Stimulated activated CD4-positive, alpha-beta T cell treated with anti-CD3 and anti-CD28 coated beads, TNF-alpha, amount 100 ng/mL, for 24 hours (primary cell): ENCODE measurements around the gene NBDY.
A peak's percentile ranks its signal among the peaks of the same experiment; 100 is the strongest.
"Not testable (repeated sequence)": the region's sequence is repeated elsewhere in the genome, so short reads cannot be mapped to it uniquely, and the experiment has no call there.

Experiments
- DNase-seq, 3 experiments: peaks; one replicate each; pipeline ENCODE4 v3.0.0-alpha.2; 2020; ENCODE audit warnings: low read depth in 3 of 3

Gene NBDY, protein sequence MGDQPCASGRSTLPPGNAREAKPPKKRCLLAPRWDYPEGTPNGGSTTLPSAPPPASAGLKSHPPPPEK

DNA sequence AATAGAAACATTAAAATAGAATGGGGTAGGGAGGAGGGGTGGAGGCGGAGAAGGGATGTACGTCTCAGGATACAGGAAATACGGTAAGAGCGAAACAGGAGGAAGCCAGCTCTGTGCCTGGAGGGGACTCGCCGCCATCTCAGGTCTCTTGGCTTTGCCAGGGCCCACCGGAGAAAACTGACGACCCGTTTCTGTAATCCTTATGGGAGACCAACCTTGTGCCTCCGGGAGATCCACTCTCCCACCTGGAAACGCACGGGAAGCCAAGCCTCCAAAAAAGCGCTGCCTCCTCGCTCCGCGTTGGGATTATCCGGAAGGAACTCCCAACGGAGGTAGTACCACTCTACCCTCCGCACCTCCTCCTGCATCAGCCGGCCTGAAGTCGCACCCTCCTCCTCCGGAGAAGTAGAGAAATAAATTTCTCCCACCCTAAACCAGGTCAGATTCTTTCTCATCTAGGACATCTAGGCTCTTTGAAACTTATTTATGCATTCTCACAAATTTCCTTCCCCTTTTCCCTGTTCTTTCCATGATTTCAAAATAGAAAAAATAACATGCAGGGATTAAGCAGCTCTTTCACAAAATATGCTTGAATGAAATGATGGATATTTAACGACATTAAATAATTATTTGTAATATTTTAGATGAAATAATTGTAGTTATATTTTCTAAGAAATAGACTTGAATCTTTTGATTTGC, at the start of gene NBDY:
TSS of gene NBDY (plus strand) at position 92 of the 699 bp plus-strand sequence. CDS start at position 203, 111 bp downstream.
- DNase-seq = peak in 1 of 3 experiments; percentile 5

DNA sequence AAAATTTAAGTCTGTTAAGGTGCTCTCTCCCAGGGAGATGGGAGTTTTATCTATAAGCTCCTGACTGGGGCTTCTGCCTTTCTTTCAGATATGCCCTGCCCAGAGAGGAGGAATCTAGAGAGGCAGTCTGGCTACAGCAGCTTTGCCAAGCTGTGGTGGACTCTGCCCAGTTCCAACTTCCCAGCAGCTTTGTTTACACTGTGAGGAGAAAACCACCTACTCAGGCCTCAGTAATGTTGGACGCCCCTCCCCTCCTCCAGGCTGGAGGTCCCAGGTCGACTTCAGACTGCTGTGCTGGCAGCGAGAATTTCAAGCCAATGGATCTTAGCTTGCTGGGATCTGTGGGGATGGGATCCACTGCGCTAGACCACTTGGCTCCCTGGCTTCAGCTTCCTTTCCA, 24.5 kb upstream of the NBDY start:
- not testable (repeated sequence) for DNase-seq

DNA sequence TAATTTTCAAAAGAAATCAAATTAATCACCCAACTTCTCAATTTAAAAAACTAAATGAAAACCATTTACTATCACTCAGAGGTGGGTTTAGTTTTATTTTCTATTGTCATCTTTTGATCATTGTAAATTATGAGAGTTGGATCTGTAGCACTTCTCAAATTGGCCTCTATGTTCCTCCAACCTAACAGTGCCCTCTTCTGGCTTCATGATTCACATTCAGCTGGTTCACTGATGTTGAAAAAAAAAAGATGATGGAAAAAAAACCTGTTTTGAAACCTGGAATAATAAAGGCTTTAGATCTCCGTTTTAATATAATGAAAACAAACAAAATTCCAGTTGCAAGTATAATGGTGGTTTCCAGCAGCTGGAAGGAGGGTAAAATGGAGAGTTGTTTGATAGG, 2.4 kb upstream of the NBDY start:
- peak in 1 of 3 experiments; percentile 6 for DNase-seq

DNA sequence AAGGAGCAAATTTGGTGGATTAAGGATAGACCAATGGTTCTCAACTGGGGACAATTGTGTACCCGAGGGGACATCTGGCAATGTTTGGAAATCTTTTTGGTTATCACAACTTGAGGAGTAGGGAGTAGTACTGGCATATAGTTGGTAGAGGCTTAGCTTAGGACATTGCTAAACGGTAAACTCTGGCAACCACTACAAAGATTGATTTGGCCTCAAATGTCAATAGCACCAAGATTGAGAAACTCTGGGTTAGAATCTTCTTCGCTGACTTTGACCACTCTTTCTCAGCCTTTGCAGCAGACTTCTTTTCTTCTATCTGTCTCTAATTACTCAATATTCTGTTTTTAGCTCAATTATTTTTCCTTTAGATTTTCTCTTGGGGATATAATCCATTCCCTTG, 1.5 kb upstream of the NBDY start:
- DNase-seq = no peak

DNA sequence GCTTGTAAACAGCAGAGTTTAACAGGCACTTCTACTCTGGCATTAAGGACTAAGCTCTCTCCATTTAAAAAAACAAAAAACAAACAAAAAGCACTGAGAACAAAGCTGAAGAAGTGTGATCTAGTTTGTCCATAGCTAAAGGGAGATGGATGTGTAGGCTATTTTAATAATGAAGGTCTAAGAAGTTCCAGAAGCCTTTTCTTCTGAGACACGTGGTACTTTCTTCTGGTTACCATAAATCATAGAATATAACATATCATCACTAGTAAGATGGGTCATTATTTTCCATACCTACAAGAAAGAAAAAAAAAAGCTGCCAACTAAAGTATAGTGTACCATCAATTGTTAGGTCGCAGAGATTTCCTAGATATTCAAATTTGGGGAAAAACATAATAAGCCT, 722 bp upstream of the NBDY start:
- DNase-seq = no peak

DNA sequence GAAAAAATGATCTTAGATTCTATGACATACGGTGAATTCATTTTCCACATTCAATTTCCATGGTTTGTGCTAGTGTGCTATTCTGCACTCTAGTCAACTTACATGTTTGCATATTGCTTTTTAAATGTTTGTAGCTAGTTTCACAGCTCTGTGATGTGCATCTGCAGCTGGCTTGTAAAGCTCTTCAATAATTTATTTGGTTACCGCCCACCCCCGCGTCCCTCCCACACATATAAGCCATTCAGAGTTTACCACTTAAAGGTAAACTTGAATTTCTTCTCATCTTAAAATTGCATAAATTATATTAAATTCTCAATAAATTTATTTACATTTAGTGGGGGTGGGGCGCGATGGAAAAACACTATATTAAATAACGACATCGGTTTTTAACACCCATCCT, 291 bp upstream of the NBDY start:
- peak in 1 of 3 experiments; percentile 7 for DNase-seq

DNA sequence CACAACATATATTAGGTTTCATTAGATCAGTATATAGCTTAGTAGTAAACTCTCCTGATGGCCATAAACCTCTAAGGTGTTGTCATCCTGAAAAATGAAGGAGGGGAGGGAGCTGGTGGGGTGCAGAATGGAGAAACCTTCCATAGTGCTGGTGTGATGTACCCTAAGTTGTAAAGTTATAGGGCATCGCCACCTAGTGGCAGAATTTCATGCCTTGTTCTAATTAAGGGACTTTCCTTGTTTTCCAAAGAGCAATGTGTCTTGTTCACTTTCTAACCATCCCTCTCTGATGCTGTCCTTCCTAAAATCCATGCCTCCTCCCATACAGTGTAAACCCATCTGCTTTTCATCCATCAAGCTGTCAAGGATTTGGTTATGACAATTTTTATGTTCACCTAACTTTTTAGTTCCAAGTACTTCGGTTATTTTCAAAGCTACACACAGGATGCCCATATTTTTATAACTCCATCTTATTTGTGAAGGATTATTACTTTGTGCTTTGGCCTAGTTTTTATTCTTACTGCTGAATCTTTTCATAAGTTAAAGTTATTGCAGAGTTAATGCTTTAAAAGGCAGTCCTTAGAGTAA, 4.5 kb downstream of the NBDY start:
- DNase-seq = peak; percentile 12 to 39 (median 19)

DNA sequence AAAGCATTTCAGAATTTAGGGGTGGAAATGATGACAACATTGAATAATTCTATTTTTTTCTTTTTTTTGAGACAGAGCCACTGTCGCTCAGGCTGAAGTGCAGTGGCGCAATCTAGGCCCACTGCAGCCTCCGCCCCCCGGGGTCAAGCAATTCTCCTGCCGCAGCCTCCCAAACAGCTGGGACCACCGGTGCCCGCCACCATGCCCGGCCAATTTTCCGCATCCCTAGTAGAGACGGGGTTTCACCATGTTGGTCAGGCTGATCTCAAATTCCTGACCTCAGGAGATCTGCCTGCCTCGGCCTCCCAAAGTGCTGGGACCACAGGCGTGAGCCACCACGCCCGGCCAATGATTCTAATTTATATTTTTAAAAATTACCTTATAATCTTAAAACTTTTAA, 7.2 kb downstream of the NBDY start:
- no peak for DNase-seq

DNA sequence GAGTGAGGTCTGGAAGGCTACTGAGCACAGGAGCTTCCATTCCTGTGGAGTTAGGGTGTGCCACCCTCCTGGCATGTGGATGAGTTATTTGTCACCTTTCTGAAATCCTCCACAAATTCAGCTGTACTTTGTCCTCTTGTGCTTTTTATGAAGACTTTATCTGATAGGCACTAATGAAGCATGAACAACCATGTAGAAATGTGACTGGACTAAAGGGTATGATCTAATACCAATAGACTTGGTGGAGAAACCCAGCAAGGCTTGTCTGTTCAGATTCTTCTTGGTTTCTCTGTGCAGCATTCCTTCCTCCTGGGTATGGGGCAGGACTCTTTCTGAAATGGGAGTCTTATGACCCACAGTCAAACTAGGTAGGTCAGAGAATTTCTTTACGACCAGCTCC, 9.6 kb downstream of the NBDY start:
- no peak for DNase-seq

DNA sequence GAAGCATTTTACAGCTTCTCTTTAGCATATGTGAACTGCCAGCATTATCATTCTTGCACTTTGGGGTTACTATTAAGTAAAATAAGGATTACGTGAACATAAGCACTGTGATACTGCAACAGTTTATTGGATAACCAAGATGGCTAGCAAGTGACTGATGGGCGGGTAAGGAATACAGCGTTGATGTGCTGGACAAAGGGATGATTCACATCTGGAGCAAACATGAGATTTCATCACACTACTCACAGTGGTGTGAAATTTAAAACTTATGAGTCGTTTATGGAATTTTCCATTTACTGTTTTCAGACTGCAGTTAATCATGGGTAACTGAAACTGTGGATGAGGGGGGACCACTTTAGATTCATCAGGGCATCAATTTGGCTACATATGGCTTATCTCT, 16.0 kb downstream of the NBDY start:
- no peak for DNase-seq

DNA sequence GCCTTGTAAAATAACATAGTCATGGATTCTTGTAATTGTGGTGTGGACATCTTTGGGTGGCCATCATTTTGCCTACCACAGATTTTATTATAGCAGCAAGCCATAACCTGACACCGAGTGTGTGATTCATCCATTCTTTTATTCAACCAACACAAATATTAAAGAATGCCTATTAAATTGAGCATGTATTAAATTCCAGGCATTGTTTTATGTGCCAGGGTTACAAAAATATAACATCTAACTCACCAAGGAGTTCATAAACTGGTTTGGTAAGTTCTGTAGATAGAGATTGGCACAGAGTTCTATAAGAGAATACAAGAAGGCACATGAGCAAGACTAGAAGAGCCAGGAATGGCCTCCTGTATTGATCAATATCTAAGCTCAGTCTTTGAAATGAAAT, 18.0 kb downstream of the NBDY start:
- DNase-seq = no peak

DNA sequence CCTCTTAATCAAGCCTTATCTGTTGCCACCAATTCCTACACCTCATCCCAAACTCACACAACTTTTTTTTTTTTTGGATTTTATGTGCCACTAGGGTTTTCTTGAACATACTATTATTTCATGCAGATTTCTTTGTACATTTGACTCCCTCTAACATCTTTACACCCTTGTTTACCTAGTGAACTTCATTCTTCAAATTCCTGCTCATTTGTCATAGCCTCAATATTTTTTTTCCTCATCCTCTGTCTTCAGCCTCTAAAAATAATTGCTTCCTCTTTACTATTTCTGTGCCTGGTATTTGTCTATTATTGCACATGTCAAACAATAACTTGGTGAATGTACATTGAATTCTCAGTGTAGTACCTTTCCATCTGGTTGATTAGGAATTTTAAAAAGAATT, 22.0 kb downstream of the NBDY start:
- no peak for DNase-seq

DNA sequence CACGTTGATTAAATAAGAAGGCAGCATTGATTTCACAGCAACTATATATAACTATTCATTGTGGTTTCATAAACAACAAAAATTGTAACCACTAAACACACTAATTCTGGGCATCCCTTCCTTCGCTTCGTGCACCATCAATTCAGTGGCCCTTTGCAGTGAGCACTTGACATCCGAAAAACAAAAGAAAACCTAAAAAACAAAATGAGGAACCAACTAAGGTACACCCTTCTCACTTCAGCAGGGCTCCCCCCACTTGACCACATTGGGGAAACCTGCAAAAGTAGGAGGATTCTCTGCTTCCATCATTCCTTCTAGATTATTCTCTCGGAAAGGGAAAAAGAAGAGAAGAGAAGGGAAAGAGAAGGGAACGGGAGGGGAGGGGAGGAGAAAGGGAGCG, 28.3 kb downstream of the NBDY start:
- DNase-seq = no peak

DNA sequence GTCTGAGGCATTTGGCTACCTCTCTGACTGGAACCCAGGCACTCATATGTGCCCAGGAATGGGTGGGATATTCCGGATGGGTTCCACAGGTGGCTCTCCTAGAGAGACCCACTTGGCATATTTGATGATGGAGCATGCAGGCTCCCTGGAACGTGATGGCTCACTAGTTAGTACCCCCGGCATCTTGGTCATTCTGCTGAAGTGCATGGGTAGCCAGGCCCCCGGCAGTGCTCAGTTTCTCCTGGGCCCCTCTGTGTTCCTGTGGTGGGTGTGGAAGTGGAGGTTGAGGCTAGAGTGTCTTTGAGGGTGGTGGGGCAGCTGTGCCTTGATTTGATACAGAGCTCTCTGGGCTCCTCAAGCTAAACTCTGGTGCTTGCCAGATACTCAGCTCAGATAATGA, 29.4 kb downstream of the NBDY start:
- no peak for DNase-seq

DNA sequence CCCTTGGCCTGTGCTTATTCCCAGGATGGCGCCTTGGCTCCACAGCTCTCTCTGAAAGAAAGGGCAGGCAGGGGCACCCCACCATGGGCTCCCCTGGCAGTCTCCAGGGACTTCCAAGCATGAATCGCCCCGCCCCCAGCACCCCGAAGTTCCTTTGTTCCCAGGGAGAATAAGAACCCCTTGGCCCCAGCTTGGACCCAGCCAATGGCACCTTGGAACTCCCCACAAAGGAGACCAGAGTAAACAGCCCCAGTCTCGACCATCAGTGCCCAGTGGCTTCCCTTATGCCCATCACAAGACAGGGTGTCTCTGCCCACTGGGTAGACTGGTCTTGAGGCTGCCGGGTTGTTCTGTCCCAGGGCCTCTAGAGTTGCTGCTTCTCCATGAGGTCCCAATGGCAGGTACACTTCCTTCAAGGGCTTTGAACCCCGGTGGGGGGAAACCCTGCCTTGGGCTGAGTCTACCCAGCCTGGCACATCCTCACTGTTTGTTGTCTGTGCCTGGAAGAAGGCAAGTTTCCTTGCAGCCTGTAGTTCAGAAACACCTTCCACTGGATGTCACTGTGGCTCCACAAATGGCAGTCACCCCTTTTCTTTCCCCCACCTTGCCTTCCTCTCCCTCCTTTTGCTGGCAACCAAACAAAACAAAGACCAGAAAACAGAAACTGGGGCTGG, 30.8 kb downstream of the NBDY start:
- no peak for DNase-seq

DNA sequence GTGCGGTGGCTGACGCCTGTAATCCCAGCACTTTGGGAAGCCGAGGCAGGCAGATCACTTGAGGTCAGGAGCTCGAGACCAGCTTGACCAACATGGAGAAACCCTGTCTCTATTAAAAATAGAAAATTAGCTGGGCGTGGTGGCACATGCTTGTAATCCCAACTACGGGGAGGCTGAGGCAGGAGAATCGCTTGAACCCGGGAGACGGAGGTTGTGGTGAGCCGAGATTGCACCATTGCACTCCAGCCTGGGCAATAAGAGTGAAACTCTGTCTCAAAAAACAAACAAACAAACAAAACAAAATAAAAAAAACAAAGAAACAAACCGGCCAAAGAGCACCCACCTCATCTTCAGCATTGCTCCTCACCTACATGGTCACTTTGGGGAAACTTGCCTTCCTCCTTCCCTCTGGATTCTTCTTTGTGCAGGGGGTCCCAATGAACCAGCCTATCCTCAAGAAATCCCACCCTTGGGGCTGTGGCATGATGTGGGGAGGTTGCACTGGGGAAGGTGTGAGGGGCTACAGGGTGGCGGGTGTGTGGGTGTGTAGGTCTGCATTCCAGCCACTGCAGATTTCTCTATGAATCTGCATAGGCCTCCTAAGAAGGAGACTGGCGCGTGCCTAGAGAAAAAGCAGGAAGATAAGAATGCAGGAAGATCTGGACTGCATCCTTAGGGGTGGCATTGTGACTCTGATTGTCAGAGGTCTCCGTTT, 31.5 kb downstream of the NBDY start:
- not testable (repeated sequence) for DNase-seq

DNA sequence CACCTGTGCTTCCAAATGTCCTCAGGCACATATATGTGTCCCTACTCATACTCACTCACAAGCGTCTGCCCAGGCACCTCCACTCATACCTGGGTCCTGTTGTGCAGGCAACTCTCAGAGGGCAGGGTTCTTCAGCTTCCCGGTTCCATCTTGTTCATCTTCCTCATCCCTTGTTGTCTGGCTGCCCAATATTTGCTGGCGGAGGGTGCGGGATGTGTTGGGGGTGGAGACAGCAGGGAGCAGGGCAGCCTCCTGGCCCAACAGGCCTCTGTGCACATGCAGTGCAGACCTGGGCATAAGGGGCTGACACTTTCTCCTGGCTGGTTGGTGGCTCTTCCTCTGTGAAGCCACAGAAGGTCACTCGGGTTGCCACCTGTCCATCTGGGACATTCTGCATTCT, 32.1 kb downstream of the NBDY start:
- no peak for DNase-seq

DNA sequence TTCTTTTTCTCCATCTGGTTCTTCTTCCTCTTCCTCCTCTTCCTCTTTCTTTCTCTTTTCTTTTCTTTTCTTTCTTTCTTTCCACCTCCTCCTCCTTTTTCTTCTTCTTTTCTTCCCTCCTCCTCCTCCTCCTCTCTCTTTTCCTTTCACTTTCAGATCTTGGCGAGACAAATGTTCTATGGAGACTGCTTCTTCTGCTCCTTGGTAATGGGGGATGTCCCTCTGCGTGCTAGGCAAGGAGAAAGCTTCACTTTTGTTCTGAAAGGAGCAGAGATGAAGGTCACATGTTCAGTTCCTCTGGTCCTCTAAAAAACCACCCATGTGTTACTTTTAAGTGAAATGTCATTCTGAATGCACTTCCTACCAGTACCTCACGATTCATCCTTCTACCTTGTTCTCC, 33.2 kb downstream of the NBDY start:
- no peak for DNase-seq

DNA sequence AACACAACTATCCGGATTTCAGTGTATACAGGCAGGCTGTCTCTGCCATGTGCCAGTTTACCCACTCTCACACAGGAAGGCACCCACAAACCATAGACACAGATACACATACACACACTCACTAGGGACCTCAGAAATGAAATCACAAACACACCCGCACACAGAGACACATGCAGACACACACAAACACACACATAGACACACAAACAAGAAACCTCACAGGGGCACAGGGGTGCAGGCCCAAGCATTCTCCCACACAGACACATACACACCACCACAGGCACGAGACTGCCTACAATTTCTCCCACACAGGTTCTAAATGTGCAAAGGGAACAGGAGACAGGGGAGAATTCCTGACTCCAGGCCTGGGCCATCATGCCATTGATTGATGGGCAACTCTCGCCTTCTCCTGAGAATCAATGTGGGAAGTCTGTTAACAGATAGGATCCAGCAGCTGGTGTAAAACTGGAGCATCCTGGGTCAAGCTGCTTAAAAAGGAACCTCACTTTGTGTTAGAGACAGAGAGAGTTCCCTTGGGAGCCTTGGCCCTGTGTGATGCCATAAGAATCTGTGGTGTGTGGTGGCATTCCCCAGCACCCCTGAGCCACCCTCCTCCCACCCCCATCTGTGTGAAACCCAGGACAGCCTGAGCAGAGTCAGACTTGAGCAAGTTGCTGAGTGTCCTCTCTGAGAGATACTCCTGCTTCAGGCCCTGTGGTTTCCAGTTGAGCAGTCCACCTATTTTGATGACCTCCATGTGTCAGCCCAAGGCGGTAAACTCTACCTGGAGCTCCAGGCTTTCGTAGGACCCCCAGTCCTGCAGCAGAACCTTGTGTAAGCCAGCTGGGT, 33.9 kb downstream of the NBDY start:
- no peak for DNase-seq

DNA sequence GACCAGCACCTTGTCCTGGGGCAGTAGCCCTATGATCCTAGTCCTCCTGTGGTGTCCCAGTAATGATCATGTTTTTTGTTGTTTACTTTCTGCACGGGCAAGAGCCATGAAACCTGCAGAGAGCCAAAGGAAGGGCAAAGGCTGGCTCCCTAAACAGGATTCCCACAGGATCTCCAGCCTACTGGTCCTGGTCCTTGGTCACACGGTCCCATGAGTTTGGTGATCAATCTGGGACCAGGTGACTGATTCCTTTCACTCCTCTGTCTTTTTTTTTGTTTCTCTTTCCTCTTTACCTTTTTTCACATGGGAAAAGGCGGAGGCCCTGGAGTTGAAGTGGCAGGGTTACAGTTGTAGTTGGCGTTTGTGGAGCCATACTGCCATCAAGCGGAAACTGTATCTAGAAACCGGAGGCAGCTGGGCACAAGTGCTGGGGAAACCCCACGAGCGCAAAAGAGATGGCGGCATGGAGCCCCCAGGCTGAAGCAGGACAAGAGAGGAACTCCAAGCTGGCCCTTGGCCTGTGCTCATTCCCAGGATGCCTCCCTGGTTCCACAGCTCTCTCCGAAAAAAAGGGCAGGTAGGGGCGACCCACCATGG, 34.6 kb downstream of the NBDY start:
- DNase-seq = no peak
